IMR-90 (cell line): ENCODE results near the gene GPR176. TPM values are rescaled to one million over a fixed set of nuclear protein-coding genes. Genes with fewer than 3 reads are reported as not detected.
A peak's percentile ranks its signal among the peaks of the same experiment; 100 is the strongest.

Experiments
- ATAC-seq: fragments of 200-7000 bp; cut with Tn5 transposase; 2 replicates; pipeline ENCODE4 v1.9.1; 2020; ENCODE audit warnings: low read depth, mild to moderate bottlenecking, moderate library complexity
- BruUV-seq: library from RNA; stranded (reverse); fragments of 400-500 nt; replicated peaks from 2 replicates; lab custom pipeline; 2021; lab: Mats Ljungman, UMichigan
- CTCF ChIA-PET: fragments of 300-600 bp; formaldehyde crosslinking; extraction: SDS; loops from one replicate; lab custom pipeline; 2021; ENCODE audit warnings: antibody characterized with exemption; lab: Yijun Ruan, JAX
- POLR2A ChIA-PET: fragments of 300-600 bp; sonication (Branson Sonifier 250); formaldehyde crosslinking; loops from one replicate; lab custom pipeline; 2022; ENCODE audit warnings: antibody characterized with exemption; ENCODE audit not compliant: unreplicated experiment; lab: Charles Lee
- DNase-seq: peaks from one replicate; pipeline ENCODE4 v3.0.0; 2013
- H2AFZ ChIP-seq: replicated peaks from 2 replicates; pipeline ENCODE3; 2013; ENCODE audit warnings: low read length, mild to moderate bottlenecking; ENCODE audit not compliant: poor library complexity
- H2AK5ac ChIP-seq: 2 replicates; pipeline ENCODE4 v1.6.1; 2013; ENCODE audit warnings: low read depth, low read length, inconsistent platforms
- H2AK9ac ChIP-seq: replicated peaks from 2 replicates; pipeline ENCODE3; 2013; ENCODE audit warnings: mild to moderate bottlenecking, low read depth, low read length, moderate library complexity; ENCODE audit not compliant: poor library complexity
- H2BK120ac ChIP-seq: 2 replicates; pipeline ENCODE4 v1.6.1; 2013; ENCODE audit warnings: low read depth, low read length, inconsistent platforms
- H2BK15ac ChIP-seq: 3 replicates; pipeline ENCODE4 v1.6.1; 2013; ENCODE audit warnings: low read depth, low read length, inconsistent platforms
- H2BK20ac ChIP-seq: 2 replicates; pipeline ENCODE4 v1.6.1; 2013; ENCODE audit warnings: low read depth, mild to moderate bottlenecking, inconsistent platforms, low read length, moderate library complexity
- H2BK5ac ChIP-seq: 2 replicates; pipeline ENCODE4 v1.6.1; 2013; ENCODE audit warnings: mild to moderate bottlenecking, low read depth, low read length, inconsistent platforms; ENCODE audit not compliant: poor library complexity, severe bottlenecking
- H3K14ac ChIP-seq: replicated peaks from 2 replicates; pipeline ENCODE4 v1.6.1; 2013; ENCODE audit warnings: low read depth, low read length, inconsistent platforms
- H3K18ac ChIP-seq: 2 replicates; pipeline ENCODE4 v1.6.1; 2013; ENCODE audit warnings: low read depth, low read length, control low read depth
- H3K23ac ChIP-seq: 2 replicates; pipeline ENCODE4 v1.6.1; 2013; ENCODE audit warnings: low read depth, low read length, inconsistent platforms
- H3K27ac ChIP-seq: 2 replicates; pipeline ENCODE4 v1.5.1; 2013; ENCODE audit warnings: mild to moderate bottlenecking, control low read depth, low read length; ENCODE audit not compliant: insufficient read depth
- H3K27me3 ChIP-seq: 2 replicates; pipeline ENCODE4 v1.6.1; 2013; ENCODE audit warnings: low read length; ENCODE audit not compliant: control insufficient read depth, insufficient read depth
- H3K36me3 ChIP-seq: 2 replicates; pipeline ENCODE4 v1.6.1; 2013; ENCODE audit warnings: low read length, mixed read lengths; ENCODE audit not compliant: control insufficient read depth, insufficient read depth
- H3K4ac ChIP-seq: 2 replicates; pipeline ENCODE4 v1.6.1; 2013; ENCODE audit warnings: low read depth, low read length, inconsistent platforms
- H3K4me1 ChIP-seq: 2 replicates; pipeline ENCODE4 v1.6.1; 2013; ENCODE audit warnings: low read length, mixed read lengths; ENCODE audit not compliant: control insufficient read depth, insufficient read depth
- H3K4me2 ChIP-seq: 2 replicates; pipeline ENCODE4 v1.6.1; 2013; ENCODE audit warnings: low read depth, mild to moderate bottlenecking, control low read depth, low read length, moderate library complexity
- H3K4me3 ChIP-seq: 2 replicates; pipeline ENCODE4 v1.5.1; 2013; ENCODE audit warnings: low read depth, mild to moderate bottlenecking, control low read depth, low read length, moderate library complexity; ENCODE audit not compliant: insufficient read depth
- H3K56ac ChIP-seq: 2 replicates; pipeline ENCODE4 v1.6.1; 2013; ENCODE audit warnings: low read length, inconsistent platforms; ENCODE audit not compliant: insufficient read depth; ENCODE audit errors: extremely low read depth
- H3K79me1 ChIP-seq, 2 experiments: 2 replicates each; pipeline ENCODE4 v1.6.1; 2013; ENCODE audit warnings: low read length in 2 of 2, inconsistent platforms in 1 of 2, low read depth in 1 of 2
- H3K9ac ChIP-seq: 2 replicates; pipeline ENCODE4 v1.6.1; 2013; ENCODE audit warnings: low read depth, low read length, control low read depth
- H3K9me1 ChIP-seq: 2 replicates; pipeline ENCODE4 v1.6.1; 2013; ENCODE audit warnings: low read length, inconsistent platforms; ENCODE audit not compliant: insufficient read depth
- H3K9me3 ChIP-seq: 2 replicates; pipeline ENCODE4 v1.6.1; 2013; ENCODE audit warnings: low read length; ENCODE audit not compliant: control insufficient read depth, insufficient read depth
- H4K20me1 ChIP-seq: 2 replicates; pipeline ENCODE4 v1.6.1; 2013; ENCODE audit warnings: low read length, inconsistent platforms; ENCODE audit not compliant: insufficient read depth
- H4K5ac ChIP-seq: 2 replicates; pipeline ENCODE4 v1.6.1; 2013; ENCODE audit warnings: mild to moderate bottlenecking, low read depth, low read length, control low read depth
- H4K8ac ChIP-seq, 2 experiments: 2 replicates each; pipeline ENCODE4 v1.6.1; 2013; ENCODE audit warnings: low read depth in 2 of 2, low read length in 2 of 2, control low read depth in 1 of 2, inconsistent platforms in 1 of 2
- H4K91ac ChIP-seq: 2 replicates; pipeline ENCODE4 v1.6.1; 2013; ENCODE audit warnings: low read depth, low read length, inconsistent platforms; ENCODE audit not compliant: insufficient read depth
- BHLHE40 ChIP-seq: fragments of 150-350 bp; IDR thresholded peaks from 2 replicates; pipeline ENCODE4 v1.6.1; 2016; ENCODE audit warnings: mild to moderate bottlenecking, low read depth, low read length
- CEBPB ChIP-seq: IDR thresholded peaks from 2 replicates; pipeline ENCODE4 v1.6.1; 2012; ENCODE audit warnings: low read depth, low read length, improper control_type of control experiment
- CHD1 ChIP-seq: IDR thresholded peaks from 2 replicates; pipeline ENCODE4 v1.6.1; 2012; ENCODE audit warnings: low read depth, low read length, improper control_type of control experiment
- FOS ChIP-seq: fragments of 150-350 bp; IDR thresholded peaks from 2 replicates; pipeline ENCODE4 v1.6.1; 2016; ENCODE audit warnings: low read depth, low read length
- MAFK ChIP-seq: IDR thresholded peaks from 2 replicates; pipeline ENCODE4 v1.6.1; 2012; ENCODE audit warnings: low read depth, low read length, improper control_type of control experiment
- MAZ ChIP-seq: IDR thresholded peaks from 2 replicates; pipeline ENCODE4 v1.6.1; 2012; ENCODE audit warnings: low read depth, mild to moderate bottlenecking, low read length, improper control_type of control experiment, moderate library complexity, borderline replicate concordance
- MXI1 ChIP-seq: IDR thresholded peaks from 2 replicates; pipeline ENCODE4 v1.6.1; 2012; ENCODE audit warnings: low read depth, mild to moderate bottlenecking, low read length, moderate library complexity, borderline replicate concordance
- NFE2L2 ChIP-seq: fragments of 150-350 bp; IDR thresholded peaks from 2 replicates; pipeline ENCODE4 v1.6.1; 2016; ENCODE audit warnings: low read depth, mild to moderate bottlenecking, low read length
- POLR2A ChIP-seq: IDR thresholded peaks from 2 replicates; pipeline ENCODE4 v1.6.1; 2012; ENCODE audit warnings: mild to moderate bottlenecking, low read depth, low read length
- RAD21 ChIP-seq: IDR thresholded peaks from 2 replicates; pipeline ENCODE4 v1.6.1; 2012; ENCODE audit warnings: low read length, improper control_type of control experiment
- RCOR1 ChIP-seq: IDR thresholded peaks from 2 replicates; pipeline ENCODE4 v1.6.1; 2012; ENCODE audit warnings: mild to moderate bottlenecking, low read length, improper control_type of control experiment; ENCODE audit not compliant: insufficient replicate concordance
- RFX5 ChIP-seq: IDR thresholded peaks from 2 replicates; pipeline ENCODE4 v1.8.0; 2012; ENCODE audit warnings: low read depth, mild to moderate bottlenecking, low read length, moderate library complexity
- SMC3 ChIP-seq: fragments of 150-350 bp; IDR thresholded peaks from 2 replicates; pipeline ENCODE4 v1.6.1; 2016; ENCODE audit warnings: low read depth, mild to moderate bottlenecking, antibody characterized with exemption, low read length, moderate library complexity
- WGBS, 2 experiments: methylation state at CpG; one replicate each; pipeline versions ENCODE4 v1.1.5 to v1.1.7; 2013; ENCODE audit warnings: missing lambda C conversion rate in 2 of 2; ENCODE audit not compliant: insufficient read length in 1 of 2; ENCODE audit errors: extremely low coverage in 2 of 2; 5-methylcytosine and 5-hydroxymethylcytosine counted together
- dilution Hi-C: fragments of 300-500 bp; cut with HindIII; formaldehyde crosslinking; loops from one replicate; pipeline ENCODE4 v1.14.3; 2018; ENCODE audit warnings: low sequenced_read_pairs; ENCODE audit not compliant: unreplicated experiment
- in situ Hi-C: fragments of 300-500 bp; cut with MboI; formaldehyde crosslinking; loops from 3 replicates; pipeline ENCODE4 v1.14.3; 2019; ENCODE audit warnings: low sequenced_read_pairs, inconsistent platforms, mixed read lengths
- intact Hi-C: fragments of 100-400 bp; cut with micrococcal nuclease; formaldehyde crosslinking; loops from 2 replicates; pipeline ENCODE4 v1.10.0; 2022
- polyA plus RNA-seq, 3 experiments: library from polyadenylated mRNA; depleted of rRNA; stranded (reverse); fragments of >200 nt; gene quantifications; 2 replicates each; pipeline ENCODE4 v1.2.3, GENCODE V29; 2012; ENCODE audit warnings: low replicate concordance in 1 of 3
- total RNA-seq: library from RNA; depleted of rRNA; stranded (reverse); fragments of >200 nt; gene quantifications from 2 replicates; pipeline ENCODE4 v1.2.3, GENCODE V29; 2012
- TF ChIP-seq, protein P1 (sequence below): fragments of 150-350 bp; IDR thresholded peaks from 2 replicates; pipeline ENCODE4 v1.6.1; 2017; ENCODE audit warnings: mild to moderate bottlenecking, antibody characterized with exemption, low read length, low read depth
- TF ChIP-seq, protein P2 (sequence below): fragments of 150-350 bp; IDR thresholded peaks from 2 replicates; pipeline ENCODE4 v1.6.1; 2016; ENCODE audit warnings: low read depth, mild to moderate bottlenecking, low read length, moderate library complexity, borderline replicate concordance
- TF ChIP-seq, protein P3 (sequence below): conservative IDR thresholded peaks from 2 replicates; pipeline ENCODE4 v1.5.1; 2012; ENCODE audit warnings: mild to moderate bottlenecking, low read depth, low read length, improper control_type of control experiment

GPR176 gene
- total and polyA plus RNA-seq, 2 of the 4 experiments (the other 2 are of a cell fraction), result 114 to 246 TPM

DNA sequence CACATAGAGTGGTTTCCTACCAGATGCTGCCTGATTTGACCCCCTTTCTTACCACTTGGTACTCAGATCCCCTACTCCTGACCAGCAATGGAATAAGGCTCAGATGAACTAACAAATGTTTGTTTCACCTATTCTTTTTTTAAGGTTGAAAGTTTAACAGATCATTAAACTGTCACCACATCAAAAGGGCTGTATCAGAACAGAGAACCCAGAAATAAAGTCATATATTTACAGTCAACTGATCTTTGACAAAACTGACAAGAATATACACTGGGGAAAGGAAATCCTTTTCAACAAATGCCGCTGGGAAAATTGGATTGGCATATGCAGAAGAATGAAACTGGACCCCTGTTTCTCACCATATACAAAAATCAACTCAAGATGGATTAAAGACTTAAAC lies 56.0 kb downstream of the GPR176 start:
- no peak overlapping the region for H3K56ac ChIP-seq
- no peak overlapping the region for H2AFZ ChIP-seq
- H3K4me1 ChIP-seq, result peaks cover 13% of the 10 kb centered on the region
- H3K36me3 ChIP-seq, result peaks cover 1% of the 10 kb centered on the region; the same call in 1 of the 2 replicates
- BruUV-seq, result no TSS peak
- no peak overlapping the region for H4K91ac ChIP-seq
- peaks cover 30 to 70% of the 10 kb centered on the region in 2 experiments for H3K79me1 ChIP-seq
- CTCF ChIA-PET, result no interaction called here
- H2BK20ac ChIP-seq, result no peak overlapping the region
- POLR2A ChIA-PET, result no interaction called here
- intact Hi-C loops, result no loop called here
- H4K5ac ChIP-seq, result peak overlapping the region; percentile 68; the same call in 1 of the 2 replicates
- DNase-seq, result no peak
- no peak overlapping the region for H3K14ac ChIP-seq
- no peak overlapping the region for H3K4ac ChIP-seq
- no peak overlapping the region for H2AK5ac ChIP-seq
- TF ChIP-seq, protein P1, sequence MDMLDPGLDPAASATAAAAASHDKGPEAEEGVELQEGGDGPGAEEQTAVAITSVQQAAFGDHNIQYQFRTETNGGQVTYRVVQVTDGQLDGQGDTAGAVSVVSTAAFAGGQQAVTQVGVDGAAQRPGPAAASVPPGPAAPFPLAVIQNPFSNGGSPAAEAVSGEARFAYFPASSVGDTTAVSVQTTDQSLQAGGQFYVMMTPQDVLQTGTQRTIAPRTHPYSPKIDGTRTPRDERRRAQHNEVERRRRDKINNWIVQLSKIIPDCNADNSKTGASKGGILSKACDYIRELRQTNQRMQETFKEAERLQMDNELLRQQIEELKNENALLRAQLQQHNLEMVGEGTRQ, result no peak
- TF ChIP-seq CEBPB (no peak), MXI1 (no peak), FOS (no peak), SMC3 (no peak), POLR2A (no peak), CHD1 (no peak), BHLHE40 (no peak), NFE2L2 (no peak), MAFK (no peak), RFX5 (no peak), RAD21 (no peak), MAZ (no peak), RCOR1 (no peak)
- TF ChIP-seq, protein P2, sequence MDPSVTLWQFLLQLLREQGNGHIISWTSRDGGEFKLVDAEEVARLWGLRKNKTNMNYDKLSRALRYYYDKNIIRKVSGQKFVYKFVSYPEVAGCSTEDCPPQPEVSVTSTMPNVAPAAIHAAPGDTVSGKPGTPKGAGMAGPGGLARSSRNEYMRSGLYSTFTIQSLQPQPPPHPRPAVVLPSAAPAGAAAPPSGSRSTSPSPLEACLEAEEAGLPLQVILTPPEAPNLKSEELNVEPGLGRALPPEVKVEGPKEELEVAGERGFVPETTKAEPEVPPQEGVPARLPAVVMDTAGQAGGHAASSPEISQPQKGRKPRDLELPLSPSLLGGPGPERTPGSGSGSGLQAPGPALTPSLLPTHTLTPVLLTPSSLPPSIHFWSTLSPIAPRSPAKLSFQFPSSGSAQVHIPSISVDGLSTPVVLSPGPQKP, result no peak
- TF ChIP-seq, protein P3, sequence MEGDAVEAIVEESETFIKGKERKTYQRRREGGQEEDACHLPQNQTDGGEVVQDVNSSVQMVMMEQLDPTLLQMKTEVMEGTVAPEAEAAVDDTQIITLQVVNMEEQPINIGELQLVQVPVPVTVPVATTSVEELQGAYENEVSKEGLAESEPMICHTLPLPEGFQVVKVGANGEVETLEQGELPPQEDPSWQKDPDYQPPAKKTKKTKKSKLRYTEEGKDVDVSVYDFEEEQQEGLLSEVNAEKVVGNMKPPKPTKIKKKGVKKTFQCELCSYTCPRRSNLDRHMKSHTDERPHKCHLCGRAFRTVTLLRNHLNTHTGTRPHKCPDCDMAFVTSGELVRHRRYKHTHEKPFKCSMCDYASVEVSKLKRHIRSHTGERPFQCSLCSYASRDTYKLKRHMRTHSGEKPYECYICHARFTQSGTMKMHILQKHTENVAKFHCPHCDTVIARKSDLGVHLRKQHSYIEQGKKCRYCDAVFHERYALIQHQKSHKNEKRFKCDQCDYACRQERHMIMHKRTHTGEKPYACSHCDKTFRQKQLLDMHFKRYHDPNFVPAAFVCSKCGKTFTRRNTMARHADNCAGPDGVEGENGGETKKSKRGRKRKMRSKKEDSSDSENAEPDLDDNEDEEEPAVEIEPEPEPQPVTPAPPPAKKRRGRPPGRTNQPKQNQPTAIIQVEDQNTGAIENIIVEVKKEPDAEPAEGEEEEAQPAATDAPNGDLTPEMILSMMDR, result no peak
- no peak for ATAC-seq
- H2BK5ac ChIP-seq, result no peak overlapping the region
- no peak overlapping the region for H2AK9ac ChIP-seq
- WGBS, 2 experiments, result no CpG with 5 or more reads among the region's 1 CpG
- no peak overlapping the region for H4K8ac ChIP-seq
- no peak overlapping the region for H3K27ac ChIP-seq
- no peaks in the 10 kb centered on the region for H3K9me3 ChIP-seq
- H3K9me1 ChIP-seq, result peaks cover 21% of the 10 kb centered on the region
- H3K18ac ChIP-seq, result peak overlapping the region; percentile 59; the same call in 1 of the 2 replicates
- no peak overlapping the region for H3K4me3 ChIP-seq
- H3K23ac ChIP-seq, result no peak overlapping the region
- in situ Hi-C loops, result no loop called here
- H3K27me3 ChIP-seq, result no peaks in the 10 kb centered on the region
- no peak overlapping the region for H2BK120ac ChIP-seq
- H3K9ac ChIP-seq, result no peak overlapping the region
- H4K20me1 ChIP-seq, result peaks cover 62% of the 10 kb centered on the region; the same call in 1 of the 2 replicates
- dilution Hi-C loops, result no loop called here
- H2BK15ac ChIP-seq, result no peak overlapping the region
- H3K4me2 ChIP-seq, result no peak overlapping the region
